BJ (cell line): ENCODE data around the gene FUT7. TPM values are rescaled to one million over a fixed set of nuclear protein-coding genes. Genes with fewer than 3 reads are reported as not detected.

ENCODE experiments used
- CTCF ChIA-PET: fragments of 350-600 bp; formaldehyde crosslinking; extraction: SDS; loops from one replicate; lab custom pipeline; 2021; ENCODE audit warnings: antibody characterized with exemption, inconsistent platforms; lab: Yijun Ruan, JAX
- POLR2A ChIA-PET: fragments of 300-600 bp; sonication (Branson Sonifier 250); formaldehyde crosslinking; extraction: SDS; loops from one replicate; lab custom pipeline; 2021; ENCODE audit warnings: antibody characterized with exemption; lab: Charles Lee
- DNase-seq: peaks from one replicate; pipeline ENCODE4 v3.0.0-alpha.2; 2011; ENCODE audit warnings: low read depth
- H3K27me3 ChIP-seq: 2 replicates; pipeline ENCODE4 v1.6.0; 2011; ENCODE audit warnings: low read length; ENCODE audit not compliant: control insufficient read depth, insufficient read depth
- H3K36me3 ChIP-seq: 2 replicates; pipeline ENCODE4 v1.5.1; 2011; ENCODE audit warnings: low read length; ENCODE audit not compliant: control insufficient read depth, insufficient read depth
- H3K4me3 ChIP-seq: 2 replicates; pipeline ENCODE4 v1.5.1; 2011; ENCODE audit warnings: low read depth, mild to moderate bottlenecking, control low read depth, low read length
- polyA plus RNA-seq: library from polyadenylated mRNA; depleted of rRNA; stranded (reverse); fragments of >200 nt; gene quantifications from 2 replicates; pipeline ENCODE4 v1.2.3, GENCODE V29; 2011
- TF ChIP-seq, protein P1 (sequence below): IDR thresholded peaks from 2 replicates; pipeline ENCODE4 v1.5.1; 2011; ENCODE audit warnings: low read depth, mild to moderate bottlenecking, control low read depth, inconsistent platforms, low read length, moderate library complexity; ENCODE audit not compliant: insufficient read depth

Gene FUT7
- polyA plus RNA-seq, 1 experiment: not detected

- no peaks in the 10 kb centered on the region for H3K27me3 ChIP-seq
- peaks cover 29% of the 10 kb centered on the region for H3K36me3 ChIP-seq
- ChIA-PET CTCF (interaction anchor here (0.6 to 7.7 kb wide), 2 partner anchors 12 to 325 kb away, joined by 3 to 69 read pairs; no protein-coding TSS in a partner anchor), POLR2A (interaction anchor here (0.7 kb wide), 1 partner anchor 9 kb away, joined by 4 read pairs; the partner anchor contains the start of gene MAN1B1)
- H3K4me3 ChIP-seq: peak overlapping the region; percentile 75
- no peak for DNase-seq
- TF ChIP-seq, protein P1, sequence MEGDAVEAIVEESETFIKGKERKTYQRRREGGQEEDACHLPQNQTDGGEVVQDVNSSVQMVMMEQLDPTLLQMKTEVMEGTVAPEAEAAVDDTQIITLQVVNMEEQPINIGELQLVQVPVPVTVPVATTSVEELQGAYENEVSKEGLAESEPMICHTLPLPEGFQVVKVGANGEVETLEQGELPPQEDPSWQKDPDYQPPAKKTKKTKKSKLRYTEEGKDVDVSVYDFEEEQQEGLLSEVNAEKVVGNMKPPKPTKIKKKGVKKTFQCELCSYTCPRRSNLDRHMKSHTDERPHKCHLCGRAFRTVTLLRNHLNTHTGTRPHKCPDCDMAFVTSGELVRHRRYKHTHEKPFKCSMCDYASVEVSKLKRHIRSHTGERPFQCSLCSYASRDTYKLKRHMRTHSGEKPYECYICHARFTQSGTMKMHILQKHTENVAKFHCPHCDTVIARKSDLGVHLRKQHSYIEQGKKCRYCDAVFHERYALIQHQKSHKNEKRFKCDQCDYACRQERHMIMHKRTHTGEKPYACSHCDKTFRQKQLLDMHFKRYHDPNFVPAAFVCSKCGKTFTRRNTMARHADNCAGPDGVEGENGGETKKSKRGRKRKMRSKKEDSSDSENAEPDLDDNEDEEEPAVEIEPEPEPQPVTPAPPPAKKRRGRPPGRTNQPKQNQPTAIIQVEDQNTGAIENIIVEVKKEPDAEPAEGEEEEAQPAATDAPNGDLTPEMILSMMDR: no peak
These were observed 46.1 kb upstream of the FUT7 start for GRCh38 chr9:137077758-137078693.

DNA sequence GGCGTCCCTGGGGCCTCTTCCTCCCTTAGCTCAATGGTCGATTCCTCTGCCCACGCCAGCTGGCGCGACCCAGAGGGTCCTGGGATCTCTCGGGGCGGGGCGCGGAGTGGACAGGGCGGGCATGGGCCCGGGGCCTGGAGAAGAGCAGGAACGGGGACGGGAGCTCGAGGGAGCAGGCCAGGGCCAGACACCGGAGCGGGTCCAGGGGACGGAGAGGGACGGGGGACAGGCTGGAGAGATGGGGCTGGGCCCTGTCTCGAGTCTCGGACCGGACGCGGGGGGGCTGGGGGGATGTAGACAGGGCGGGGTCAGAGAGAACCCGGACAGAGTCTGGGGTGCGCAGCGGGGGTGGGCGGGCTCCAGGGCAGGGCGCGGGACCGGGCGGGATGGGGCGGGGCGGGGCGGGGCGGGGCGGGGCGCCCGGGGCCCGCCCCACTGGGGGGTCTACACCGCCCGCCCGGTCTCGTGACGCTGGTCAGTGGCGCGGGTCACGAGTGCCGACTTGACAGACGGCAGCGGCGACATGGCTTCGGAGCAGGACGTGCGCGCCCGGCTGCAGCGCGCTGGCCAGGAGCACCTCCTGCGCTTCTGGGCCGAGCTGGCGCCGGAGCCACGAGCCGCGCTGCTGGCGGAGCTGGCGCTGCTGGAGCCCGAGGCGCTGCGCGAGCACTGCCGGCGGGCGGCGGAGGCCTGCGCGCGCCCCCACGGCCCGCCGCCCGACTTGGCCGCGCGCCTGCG is 45.3 kb upstream of the FUT7 start, which contains the start of gene UAP1L1:
TSS of gene UAP1L1 (plus strand) at position 508 of the 738 bp plus-strand sequence. CDS start at position 524, 16 bp downstream.
- ChIA-PET CTCF (interaction anchor here (0.6 to 7.7 kb wide), 4 partner anchors 11 to 324 kb away, joined by 3 to 69 read pairs (median 6); no protein-coding TSS in a partner anchor), POLR2A (interaction anchor here (0.7 kb wide), 1 partner anchor 10 kb away, joined by 4 read pairs; the partner anchor contains the start of gene MAN1B1)
- Histone ChIP-seq H3K4me3 (peak within 1 kb of the TSS; percentile 75), H3K27me3 (no peaks in the 10 kb centered on the region), H3K36me3 (peaks cover 23% of the 10 kb centered on the region)
- DNase-seq: no peak
- TF ChIP-seq, protein P1: no peak

GRCh38 chr9:137076636-137077009 is 44.7 kb upstream of the FUT7 start:
- Histone ChIP-seq H3K4me3 (peak overlapping the region; percentile 75), H3K27me3 (no peaks in the 10 kb centered on the region), H3K36me3 (peaks cover 20% of the 10 kb centered on the region)
- CTCF ChIA-PET: interaction anchor here (1.3 to 7.7 kb wide), 3 partner anchors 11 to 47 kb away, joined by 3 to 69 read pairs (median 10); no protein-coding TSS in a partner anchor
- DNase-seq: no peak
- POLR2A ChIA-PET: no interaction called here
- TF ChIP-seq, protein P1: no peak

DNA sequence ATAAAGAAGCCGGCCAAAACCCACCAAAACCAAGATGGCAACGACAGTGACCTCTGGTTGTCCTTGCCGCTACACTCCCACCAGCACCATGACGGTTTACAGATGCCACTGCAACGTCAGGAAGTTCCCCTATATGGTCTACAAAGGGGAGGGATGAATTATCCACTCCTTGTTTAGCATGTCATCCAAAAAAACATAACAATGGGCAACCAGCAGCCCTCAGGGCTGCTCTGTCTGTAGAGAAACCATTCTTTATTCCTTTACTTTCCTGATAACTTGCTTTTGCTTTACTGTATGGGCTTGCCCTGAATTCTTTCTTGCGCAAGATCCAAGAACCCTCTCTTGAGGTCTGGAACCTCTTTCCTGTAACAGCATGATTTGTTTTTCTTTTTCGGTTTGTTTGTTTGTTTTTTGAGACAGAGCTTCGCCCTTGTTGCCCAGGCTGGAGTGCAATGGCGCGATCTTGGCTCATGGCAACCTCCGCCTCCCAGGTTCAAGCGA is 43.4 kb upstream of the FUT7 start:
- H3K36me3 ChIP-seq: peaks cover 12% of the 10 kb centered on the region
- DNase-seq: no peak
- ChIA-PET POLR2A (no interaction called here), CTCF (interaction anchor here (0.6 to 7.7 kb wide), 4 partner anchors 9 to 46 kb away, joined by 3 to 69 read pairs (median 6); no protein-coding TSS in a partner anchor)
- H3K27me3 ChIP-seq: no peaks in the 10 kb centered on the region
- no peak overlapping the region for H3K4me3 ChIP-seq
- TF ChIP-seq, protein P1: no peak
